RKO (cell line): ENCODE measurements around the gene DLG2.
A peak's percentile ranks its signal among the peaks of the same experiment; 100 is the strongest.
"Not testable (repeated sequence)": the region's sequence is repeated elsewhere in the genome, so short reads cannot be mapped to it uniquely, and the experiment has no call there.

ENCODE experiments used
- DNase-seq: peaks from one replicate; pipeline ENCODE4 v3.0.0-alpha.2; 2016; ENCODE audit warnings: low spot score

DLG2 gene

DNA sequence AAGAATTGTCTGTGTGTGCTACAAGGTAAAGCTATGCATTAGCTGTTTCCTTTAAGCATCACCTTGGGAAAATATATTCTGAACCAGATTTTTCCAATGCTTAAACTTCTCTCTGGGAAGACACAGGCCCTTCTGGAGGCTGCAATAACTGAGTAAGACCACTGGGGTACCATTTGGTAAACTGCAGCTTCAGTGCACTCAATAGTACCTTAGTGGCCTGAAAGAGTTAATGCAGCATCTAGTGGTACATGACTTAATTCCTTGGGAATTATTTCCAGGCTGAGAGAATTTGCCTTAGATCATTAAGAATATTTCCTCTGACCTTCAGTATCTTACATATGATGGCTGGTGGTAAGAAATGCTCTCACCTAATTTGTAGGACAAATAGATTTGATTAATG is 727.4 kb downstream of the DLG2 start:
- DNase-seq = peak; percentile 67

DNA sequence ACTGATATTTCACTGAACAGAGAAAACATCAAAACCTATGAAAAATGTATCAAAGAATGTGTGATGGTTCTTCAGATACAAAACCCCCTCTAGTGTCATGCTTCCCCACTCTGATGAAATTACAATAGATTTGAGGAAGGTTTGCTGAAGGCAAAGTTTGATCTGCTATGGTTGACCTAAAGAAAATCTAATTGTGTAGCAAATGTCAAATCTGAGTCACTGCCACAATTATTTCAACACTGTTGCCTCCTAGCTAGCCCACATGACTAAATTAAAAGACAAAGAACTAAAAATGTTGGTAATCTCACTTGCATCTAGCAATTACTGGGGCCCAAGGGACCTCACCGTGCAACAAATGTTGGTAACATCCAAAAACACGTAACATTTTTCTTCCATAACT is 728.0 kb downstream of the DLG2 start:
- DNase-seq = no peak

- no peak for DNase-seq
Observed at GRCh38 chr11:84894666-84895065, 732.5 kb downstream of the DLG2 start.

DNA sequence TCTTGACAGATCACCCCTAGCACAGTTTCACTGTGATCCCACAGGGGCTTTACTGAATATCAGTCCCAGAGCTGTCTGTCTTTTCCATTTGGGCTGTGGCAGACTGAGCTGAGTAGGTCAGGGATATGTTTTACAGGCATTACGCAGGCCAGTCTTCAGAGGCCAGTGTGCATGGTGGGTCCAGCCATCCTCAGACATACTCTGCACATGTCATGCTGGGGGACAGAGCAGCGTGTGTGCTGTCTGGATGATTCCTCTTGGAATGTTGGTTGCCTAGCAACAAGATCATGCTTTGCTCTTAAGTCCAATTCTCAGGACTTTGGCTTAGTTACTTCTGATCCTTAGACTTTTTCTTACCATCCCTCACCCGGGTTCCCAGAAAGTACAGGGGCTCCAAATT is 736.5 kb downstream of the DLG2 start:
- DNase-seq = no peak

DNA sequence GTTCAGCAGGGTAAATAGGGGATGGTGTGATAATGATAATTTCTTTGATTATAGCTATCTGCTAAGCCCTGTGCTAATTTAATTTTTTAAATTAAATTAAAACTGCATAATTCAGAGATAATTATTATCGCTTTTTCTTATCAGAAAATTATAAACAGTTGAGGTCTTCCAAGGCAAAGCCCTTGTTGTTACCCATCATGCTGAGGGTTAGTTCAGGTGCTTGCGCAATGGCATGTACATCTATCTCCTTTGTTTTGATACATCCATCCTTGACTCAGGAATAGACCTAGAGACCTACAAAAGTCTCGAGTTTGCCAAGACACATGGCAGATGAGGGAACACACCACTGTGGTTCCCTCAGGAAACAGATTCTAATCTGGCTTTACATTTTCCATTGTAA is 737.6 kb downstream of the DLG2 start:
- DNase-seq = no peak

DNA sequence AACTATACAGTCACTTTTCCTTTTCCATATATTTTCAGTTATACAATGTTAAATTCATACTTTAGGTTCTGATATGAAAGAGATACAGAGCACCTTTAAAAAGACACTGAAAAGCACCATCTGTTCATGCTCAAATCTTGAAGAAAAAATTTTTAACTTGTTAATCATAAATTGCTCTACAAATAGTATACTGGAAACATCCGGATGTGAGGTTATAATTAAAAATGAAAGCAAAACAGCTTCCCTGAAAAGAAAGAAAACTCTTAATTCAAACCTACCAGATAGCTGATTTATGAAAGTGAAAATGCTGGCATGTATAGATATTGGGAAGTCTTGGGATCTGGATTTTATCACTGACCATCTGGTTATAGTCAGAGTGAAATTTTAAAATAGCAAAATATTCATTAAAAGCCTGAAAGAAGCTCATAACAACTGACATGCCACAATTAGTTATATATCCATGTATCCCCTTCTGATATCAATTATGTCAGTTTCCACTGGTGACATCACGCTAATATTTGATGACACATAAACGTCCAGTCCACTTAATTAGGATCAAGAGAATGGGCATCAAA is 740.0 kb downstream of the DLG2 start:
- DNase-seq = no peak

DNA sequence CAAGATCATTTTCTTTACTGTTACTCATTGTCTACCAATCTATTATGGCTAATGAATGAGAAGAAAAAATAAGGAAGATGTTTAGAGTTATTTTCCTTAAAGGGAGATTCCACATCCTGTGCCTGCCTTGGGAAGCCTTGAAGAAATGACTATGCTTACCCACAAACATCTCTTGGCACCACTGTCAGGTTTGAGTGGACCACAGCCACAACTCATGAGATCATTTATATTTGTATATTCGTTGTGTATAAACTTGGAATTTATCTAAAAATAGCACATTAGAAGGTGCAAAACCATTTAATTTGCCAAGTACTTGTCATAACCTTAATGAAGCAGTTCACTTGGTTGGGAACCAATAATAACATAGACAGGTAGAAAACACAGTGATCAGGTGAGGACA is 740.8 kb downstream of the DLG2 start:
- DNase-seq = no peak

DNA sequence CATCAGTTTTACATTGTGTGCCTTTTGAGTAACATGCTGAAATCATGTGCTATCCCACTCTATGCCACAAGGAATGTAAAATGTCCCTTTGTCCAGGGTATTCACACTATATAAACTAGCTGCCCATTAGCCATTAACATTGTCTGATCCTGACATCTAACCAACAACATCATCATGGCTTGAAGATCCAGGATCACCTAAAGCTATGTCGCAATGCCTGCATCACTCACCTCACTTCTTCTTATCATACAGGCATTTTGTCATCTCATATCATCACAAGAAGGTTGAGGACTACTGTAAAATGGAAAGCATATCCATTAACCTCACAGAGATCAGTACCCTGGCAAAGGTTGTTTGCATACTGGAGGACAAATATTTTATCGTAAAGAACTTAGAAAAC is 742.3 kb downstream of the DLG2 start:
- no peak for DNase-seq

GRCh38 chr11:84882056-84882455 is 745.1 kb downstream of the DLG2 start:
- no peak for DNase-seq

- DNase-seq = no peak
Observed at GRCh38 chr11:84871116-84871515, 756.0 kb downstream of the DLG2 start.

- no peak for DNase-seq
Observed at GRCh38 chr11:84870486-84870885, 756.7 kb downstream of the DLG2 start.

GRCh38 chr11:84866922-84867321 is 760.2 kb downstream of the DLG2 start:
- no peak for DNase-seq

- no peak for DNase-seq
Observed at GRCh38 chr11:84865791-84866535, 761.2 kb downstream of the DLG2 start.

DNA sequence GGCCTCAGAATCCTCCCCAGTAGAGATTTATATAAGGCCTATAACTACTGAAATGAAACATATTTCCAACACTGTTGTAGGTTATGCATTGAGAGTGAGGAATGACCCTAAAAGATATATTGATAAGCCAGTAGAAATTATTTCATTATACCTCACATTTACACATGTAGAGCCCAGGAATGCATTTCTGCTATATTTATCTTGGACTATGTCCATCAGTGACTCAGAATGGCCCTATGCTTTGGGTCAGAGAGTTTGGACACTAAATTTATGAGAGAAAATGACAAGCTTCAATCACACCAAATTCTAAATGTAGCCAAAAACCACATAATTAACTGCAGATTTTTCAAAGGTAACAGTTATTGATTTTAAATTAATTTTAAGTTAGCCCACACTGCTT is 761.9 kb downstream of the DLG2 start:
- DNase-seq = no peak

- DNase-seq = no peak
Observed at GRCh38 chr11:84857746-84858145, 769.4 kb downstream of the DLG2 start.

GRCh38 chr11:84855508-84856245 is 771.5 kb downstream of the DLG2 start:
- DNase-seq = no peak

- no peak for DNase-seq
Observed at GRCh38 chr11:84854498-84854880, 772.7 kb downstream of the DLG2 start.

DNA sequence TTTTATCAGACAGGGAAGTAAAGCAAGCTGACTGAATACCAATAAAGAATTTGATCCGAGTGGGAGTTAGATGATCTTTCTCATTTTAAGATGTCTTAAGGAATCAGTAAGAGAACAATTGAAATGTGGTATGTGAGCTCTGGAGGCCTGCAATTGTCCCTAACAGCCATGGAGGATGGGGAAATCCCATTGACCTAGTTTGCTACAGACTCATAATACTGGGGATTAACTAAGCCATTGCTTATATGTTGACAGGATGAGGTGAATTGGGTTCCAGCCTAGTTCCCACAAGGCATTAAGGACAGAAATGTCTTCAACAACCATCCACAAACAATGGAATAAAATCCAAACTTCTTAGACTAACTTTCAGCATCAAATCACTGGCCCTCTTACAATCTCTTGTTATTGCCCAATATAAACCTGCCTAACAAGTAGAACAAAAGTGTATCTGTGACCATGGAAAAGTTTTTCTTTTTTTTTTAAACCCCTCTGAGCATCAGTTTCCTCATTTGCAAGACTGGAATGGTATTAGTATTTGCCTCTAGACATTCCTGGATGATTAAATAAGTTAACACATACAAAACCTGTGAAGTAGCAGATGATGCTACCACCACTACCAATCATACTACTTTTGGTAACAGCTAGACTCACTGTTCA is 773.2 kb downstream of the DLG2 start:
- no peak for DNase-seq

GRCh38 chr11:84847842-84848241 is 779.3 kb downstream of the DLG2 start:
- no peak for DNase-seq

DNA sequence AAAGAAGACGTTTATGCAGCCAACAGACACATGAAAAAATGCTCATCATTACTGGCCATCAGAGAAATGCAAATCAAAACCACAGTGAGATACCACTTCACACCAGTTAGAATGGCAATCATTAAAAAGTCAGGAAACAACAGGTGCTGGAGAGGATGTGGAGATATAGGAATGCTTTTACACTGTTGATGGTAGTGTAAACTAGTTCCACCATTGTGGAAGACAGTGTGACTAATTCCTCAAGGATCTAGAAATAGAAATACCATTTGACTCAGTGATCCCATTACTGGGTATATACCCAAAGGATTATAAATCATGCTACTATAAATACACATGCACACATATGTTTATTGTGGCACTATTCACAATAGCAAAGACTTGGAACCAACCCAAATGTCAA is 786.9 kb downstream of the DLG2 start:
- DNase-seq = not testable (repeated sequence)

GRCh38 chr11:84837402-84838069 is 789.6 kb downstream of the DLG2 start:
- DNase-seq = no peak

GRCh38 chr11:84836371-84836770 is 790.8 kb downstream of the DLG2 start:
- no peak for DNase-seq
